ENCODE results near the gene LPP. TPM values are rescaled to one million over a fixed set of nuclear protein-coding genes. Genes with fewer than 3 reads are reported as not detected.

The LPP gene
- total RNA-seq, 3 donors from 2014 or later, result 15.5 to 19.2 (median 16.5) TPM

DNA sequence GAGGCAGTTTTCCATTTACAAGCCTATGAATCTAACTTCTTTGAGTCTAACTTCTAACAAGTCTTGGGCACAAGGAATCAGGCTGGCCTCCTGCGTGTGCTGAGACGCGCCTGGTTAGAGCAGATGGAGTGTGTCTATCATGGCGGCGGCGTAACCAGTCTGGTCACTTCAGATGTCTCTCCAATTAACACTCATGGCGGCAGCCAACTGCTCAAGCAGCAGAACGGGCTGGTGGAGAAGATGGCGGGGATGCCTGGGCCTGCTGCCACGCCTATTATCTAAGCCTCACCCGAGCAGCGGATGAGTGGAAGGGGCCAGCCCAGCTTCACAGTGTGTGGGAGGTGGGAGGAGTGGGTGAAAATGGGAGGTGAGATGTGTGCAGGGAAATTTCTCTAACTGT is 771.4 kb downstream of the LPP start:
- Mint-ChIP-seq H3K4me3 (no peak overlapping the region), H3K36me3 (ENCODE audit: insufficient read depth) (no peaks in the 10 kb centered on the region), H3K9me3 (no peaks in the 10 kb centered on the region)

GRCh38 chr3:188926111-188926510 is 772.2 kb downstream of the LPP start:
- H3K36me3 Mint-ChIP-seq (ENCODE audit: insufficient read depth), result no peaks in the 10 kb centered on the region
- H3K27me3 Mint-ChIP-seq (ENCODE audit: low read depth), result no peaks in the 10 kb centered on the region
- no peak overlapping the region for H3K4me3 Mint-ChIP-seq
- DNase-seq (no peak), ATAC-seq (no peak)
- no peaks in the 10 kb centered on the region for H3K4me1 Mint-ChIP-seq (ENCODE audit: low read depth)
- H3K9me3 Mint-ChIP-seq, result no peaks in the 10 kb centered on the region

More for the DNA sequence above, 771.4 kb downstream of the LPP start:
- DNase-seq, result no peak
- Mint-ChIP-seq H3K27me3 (ENCODE audit: low read depth) (no peaks in the 10 kb centered on the region), H3K4me1 (ENCODE audit: low read depth) (no peaks in the 10 kb centered on the region)
- no peak for ATAC-seq

DNA sequence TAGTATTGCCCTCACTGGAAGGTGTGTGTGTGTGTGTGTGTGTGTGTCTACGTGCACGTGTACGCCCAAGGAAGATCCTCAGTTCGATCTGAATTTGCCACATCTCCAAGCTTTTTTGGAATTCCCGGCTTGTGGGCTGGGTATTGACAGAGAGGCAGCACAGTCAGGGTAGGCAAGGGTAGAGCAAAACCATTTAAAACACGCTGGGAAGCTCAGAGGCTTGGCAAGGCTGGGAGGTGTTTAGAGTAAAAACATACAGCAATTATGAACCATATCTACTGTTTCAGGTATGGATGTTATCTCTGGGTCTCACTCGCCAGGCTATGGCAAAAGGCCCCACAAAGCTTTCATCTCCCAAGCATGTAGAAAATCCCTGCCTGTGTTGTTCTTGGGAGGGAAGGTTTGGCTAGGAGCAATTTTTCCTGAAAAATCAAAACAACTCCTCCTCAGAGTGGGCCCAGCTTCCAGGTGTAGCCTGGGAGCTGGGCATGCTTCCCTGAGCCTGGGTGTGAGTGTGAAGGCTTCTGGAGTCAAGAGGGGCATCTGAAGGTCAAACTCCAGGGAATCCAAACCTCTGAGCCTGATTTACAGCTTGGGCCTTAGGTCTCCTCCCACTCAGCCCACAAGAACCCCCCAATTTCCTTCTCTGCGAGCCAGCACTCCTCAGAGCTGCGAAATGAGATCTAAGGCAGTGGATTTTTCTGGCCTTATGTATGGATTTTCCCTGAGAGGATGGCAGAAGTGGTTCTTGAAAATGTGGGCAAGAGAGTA is 773.0 kb downstream of the LPP start:
- ATAC-seq (no peak), DNase-seq (no peak)
- Mint-ChIP-seq H3K4me3 (no peak overlapping the region), H3K4me1 (ENCODE audit: low read depth) (no peaks in the 10 kb centered on the region), H3K27me3 (ENCODE audit: low read depth) (no peaks in the 10 kb centered on the region), H3K9me3 (no peaks in the 10 kb centered on the region), H3K36me3 (ENCODE audit: insufficient read depth) (no peaks in the 10 kb centered on the region)

DNA sequence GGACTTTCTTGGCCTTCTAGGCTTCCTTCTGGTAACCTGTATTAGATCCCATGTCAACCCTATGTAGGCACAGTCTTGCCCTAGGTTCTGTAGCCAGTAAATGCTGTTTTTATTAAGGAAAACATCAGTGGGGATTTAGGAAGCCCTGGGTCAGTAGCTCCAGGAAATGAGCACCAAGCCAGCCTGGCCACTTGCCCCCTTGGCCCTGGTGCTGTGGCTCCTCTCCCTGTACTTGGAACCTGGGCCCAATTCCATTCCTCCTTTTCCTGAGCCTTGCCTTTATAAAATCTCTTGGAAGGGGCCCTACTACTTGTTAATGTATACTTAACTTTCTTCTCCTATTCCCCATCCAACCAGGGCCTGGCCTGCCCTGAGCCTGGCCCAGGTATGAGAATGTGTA is 774.0 kb downstream of the LPP start:
- no peak overlapping the region for H3K4me3 Mint-ChIP-seq
- no peaks in the 10 kb centered on the region for H3K4me1 Mint-ChIP-seq (ENCODE audit: low read depth)
- no peaks in the 10 kb centered on the region for H3K36me3 Mint-ChIP-seq (ENCODE audit: insufficient read depth)
- H3K27me3 Mint-ChIP-seq (ENCODE audit: low read depth), result no peaks in the 10 kb centered on the region
- H3K9me3 Mint-ChIP-seq, result no peaks in the 10 kb centered on the region
- ATAC-seq (no peak), DNase-seq (no peak)

DNA sequence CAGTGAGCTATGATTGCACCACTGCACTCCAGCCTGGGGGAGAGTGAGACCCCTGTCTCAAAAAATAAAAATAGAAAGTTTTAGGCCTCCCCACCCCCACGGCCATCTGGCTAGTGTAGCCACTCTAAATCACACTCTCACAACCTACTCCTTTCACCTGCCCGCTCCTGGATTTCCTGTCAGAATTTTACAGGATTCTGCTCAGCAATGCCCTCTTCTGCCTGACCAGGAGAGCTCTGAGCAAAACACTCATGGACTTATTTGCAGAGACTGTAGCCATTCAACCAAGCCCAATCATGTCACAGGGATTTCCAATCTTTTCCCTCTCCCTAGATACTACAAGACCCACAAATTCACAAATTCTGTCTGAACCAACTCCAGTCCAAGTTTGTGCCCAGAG is 775.2 kb downstream of the LPP start:
- ATAC-seq (no peak), DNase-seq (no peak)
- no peaks in the 10 kb centered on the region for H3K36me3 Mint-ChIP-seq (ENCODE audit: insufficient read depth)
- H3K9me3 Mint-ChIP-seq, result no peaks in the 10 kb centered on the region
- no peaks in the 10 kb centered on the region for H3K4me1 Mint-ChIP-seq (ENCODE audit: low read depth)
- H3K4me3 Mint-ChIP-seq, result no peak overlapping the region
- H3K27me3 Mint-ChIP-seq (ENCODE audit: low read depth), result no peaks in the 10 kb centered on the region

GRCh38 chr3:188931036-188931435 is 777.1 kb downstream of the LPP start:
- Mint-ChIP-seq H3K36me3 (ENCODE audit: insufficient read depth) (no peaks in the 10 kb centered on the region), H3K4me3 (no peak overlapping the region), H3K4me1 (ENCODE audit: low read depth) (no peaks in the 10 kb centered on the region), H3K9me3 (no peaks in the 10 kb centered on the region), H3K27me3 (ENCODE audit: low read depth) (no peaks in the 10 kb centered on the region)
- DNase-seq, result no peak
- ATAC-seq, result no peak

- no peaks in the 10 kb centered on the region for H3K27me3 Mint-ChIP-seq (ENCODE audit: low read depth)
- no peaks in the 10 kb centered on the region for H3K36me3 Mint-ChIP-seq (ENCODE audit: insufficient read depth)
- ATAC-seq, result no peak
- H3K4me3 Mint-ChIP-seq, result no peak overlapping the region
- no peak for DNase-seq
- no peaks in the 10 kb centered on the region for H3K4me1 Mint-ChIP-seq (ENCODE audit: low read depth)
- H3K9me3 Mint-ChIP-seq, result no peaks in the 10 kb centered on the region
These were observed 777.6 kb downstream of the LPP start for GRCh38 chr3:188931531-188931930.

GRCh38 chr3:188934989-188935388 is 781.0 kb downstream of the LPP start:
- Mint-ChIP-seq H3K4me3 (no peak overlapping the region), H3K9me3 (no peaks in the 10 kb centered on the region), H3K4me1 (ENCODE audit: low read depth) (no peaks in the 10 kb centered on the region), H3K36me3 (ENCODE audit: insufficient read depth) (no peaks in the 10 kb centered on the region), H3K27me3 (ENCODE audit: low read depth) (no peaks in the 10 kb centered on the region)
- DNase-seq (no peak), ATAC-seq (no peak)

GRCh38 chr3:188936597-188937107 is 782.7 kb downstream of the LPP start:
- H3K4me1 Mint-ChIP-seq (ENCODE audit: low read depth), result no peaks in the 10 kb centered on the region

DNA sequence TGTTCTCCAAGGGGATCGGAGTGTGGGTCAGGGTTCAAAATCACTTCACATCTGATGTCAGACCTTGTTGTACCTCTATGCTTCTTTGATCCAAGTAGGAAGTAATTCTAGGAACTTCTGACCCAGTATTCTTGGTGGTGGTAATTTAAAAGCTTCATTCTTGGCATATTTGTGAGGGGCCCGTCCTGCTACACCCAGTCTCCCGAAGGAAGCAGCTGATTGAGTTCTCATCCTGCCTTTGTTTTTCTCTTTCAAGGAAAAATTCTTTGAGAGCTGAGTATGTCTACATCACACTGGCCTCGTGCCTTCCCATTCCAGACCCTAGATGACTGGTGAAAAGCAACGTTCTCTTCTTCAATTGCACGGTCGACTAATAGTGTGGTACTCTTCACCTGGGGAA is 783.4 kb downstream of the LPP start:
- H3K36me3 Mint-ChIP-seq (ENCODE audit: insufficient read depth), result no peaks in the 10 kb centered on the region
- H3K27me3 Mint-ChIP-seq (ENCODE audit: low read depth), result no peaks in the 10 kb centered on the region
- DNase-seq (no peak), ATAC-seq (no peak)
- H3K4me1 Mint-ChIP-seq (ENCODE audit: low read depth), result no peaks in the 10 kb centered on the region
- H3K4me3 Mint-ChIP-seq, result no peak overlapping the region
- no peaks in the 10 kb centered on the region for H3K9me3 Mint-ChIP-seq

More at GRCh38 chr3:188936597-188937107, 782.7 kb downstream of the LPP start:
- ATAC-seq (no peak), DNase-seq (no peak)
- no peaks in the 10 kb centered on the region for H3K27me3 Mint-ChIP-seq (ENCODE audit: low read depth)
- no peak overlapping the region for H3K4me3 Mint-ChIP-seq
- no peaks in the 10 kb centered on the region for H3K9me3 Mint-ChIP-seq
- no peaks in the 10 kb centered on the region for H3K36me3 Mint-ChIP-seq (ENCODE audit: insufficient read depth)

GRCh38 chr3:188938999-188939398 is 785.0 kb downstream of the LPP start:
- Mint-ChIP-seq H3K9me3 (no peaks in the 10 kb centered on the region), H3K36me3 (ENCODE audit: insufficient read depth) (no peaks in the 10 kb centered on the region), H3K4me3 (no peak overlapping the region), H3K4me1 (ENCODE audit: low read depth) (no peaks in the 10 kb centered on the region), H3K27me3 (ENCODE audit: low read depth) (no peaks in the 10 kb centered on the region)
- ATAC-seq (no peak), DNase-seq (no peak)

- ATAC-seq (no peak), DNase-seq (no peak)
- Mint-ChIP-seq H3K27me3 (ENCODE audit: low read depth) (no peaks in the 10 kb centered on the region), H3K4me1 (ENCODE audit: low read depth) (no peaks in the 10 kb centered on the region), H3K36me3 (ENCODE audit: insufficient read depth) (no peaks in the 10 kb centered on the region), H3K4me3 (no peak overlapping the region), H3K9me3 (no peaks in the 10 kb centered on the region)
These were observed 786.0 kb downstream of the LPP start for GRCh38 chr3:188939814-188940572.
